GM23338 (cell line): ENCODE results near the gene PBOV1. TPM values are rescaled to one million over a fixed set of nuclear protein-coding genes. Genes with fewer than 3 reads are reported as not detected.

ENCODE experiments used
- ATAC-seq: fragments of 200-7000 bp; cut with Tn5 transposase; 3 replicates; pipeline ENCODE4 v1.9.1; 2020
- DNase-seq: peaks from one replicate; pipeline ENCODE4 v3.0.0-alpha.2; 2015; ENCODE audit warnings: low spot score
- H2AFZ ChIP-seq: fragments of 200-600 bp; sonication (generic); 2 replicates; pipeline ENCODE4 v1.8.0; 2016; ENCODE audit warnings: antibody characterized with exemption, mild to moderate bottlenecking, moderate library complexity
- H3F3A ChIP-seq: fragments of 200-600 bp; sonication (generic); replicated peaks from 2 replicates; pipeline ENCODE4 v1.8.0; 2017; ENCODE audit warnings: antibody characterized with exemption, mixed run types, low read depth
- H3K27ac ChIP-seq: fragments of 200-600 bp; sonication (generic); 2 replicates; pipeline ENCODE4 v1.6.1; 2016; ENCODE audit warnings: low read depth
- H3K27me3 ChIP-seq: fragments of 200-600 bp; sonication (generic); 2 replicates; pipeline ENCODE4 v1.8.0; 2016; ENCODE audit warnings: mild to moderate bottlenecking, mixed run types, moderate library complexity; ENCODE audit not compliant: insufficient read depth
- H3K36me3 ChIP-seq: fragments of 200-600 bp; sonication (generic); 2 replicates; pipeline ENCODE4 v1.8.0; 2016; ENCODE audit warnings: mild to moderate bottlenecking; ENCODE audit not compliant: insufficient read depth
- H3K4me1 ChIP-seq: fragments of 200-600 bp; sonication (generic); 2 replicates; pipeline ENCODE4 v1.8.0; 2016; ENCODE audit warnings: mild to moderate bottlenecking, moderate library complexity; ENCODE audit not compliant: insufficient read depth
- H3K4me2 ChIP-seq: fragments of 200-600 bp; sonication (generic); 2 replicates; pipeline ENCODE4 v1.7.1; 2017; ENCODE audit warnings: mixed run types
- H3K4me3 ChIP-seq: fragments of 200-600 bp; sonication (generic); 2 replicates; pipeline ENCODE4 v1.6.1; 2016; ENCODE audit warnings: mixed run types
- H3K79me2 ChIP-seq: fragments of 200-600 bp; sonication (generic); replicated peaks from 2 replicates; pipeline ENCODE4 v1.8.0; 2017; ENCODE audit warnings: mild to moderate bottlenecking; ENCODE audit not compliant: insufficient read depth
- H3K9me2 ChIP-seq: fragments of 200-600 bp; sonication (generic); 2 replicates; pipeline ENCODE4 v1.8.0; 2017; ENCODE audit not compliant: insufficient read depth
- H4K20me1 ChIP-seq: fragments of 200-600 bp; sonication (generic); replicated peaks from 2 replicates; pipeline ENCODE4 v1.8.0; 2017; ENCODE audit warnings: mild to moderate bottlenecking; ENCODE audit not compliant: insufficient read depth
- H3K27ac Mint-ChIP-seq: 2 replicates; pipeline ENCODE4 v1.8.0; 2020; ENCODE audit warnings: inconsistent platforms, mild to moderate bottlenecking, moderate library complexity, mixed read lengths
- H3K27me3 Mint-ChIP-seq: 3 replicates; pipeline ENCODE4 v1.8.0; 2022; ENCODE audit warnings: low read depth, mild to moderate bottlenecking, moderate library complexity, mixed read lengths, inconsistent platforms; ENCODE audit not compliant: insufficient read depth, poor library complexity
- H3K36me3 Mint-ChIP-seq: 3 replicates; pipeline ENCODE4 v1.8.0; 2021; ENCODE audit warnings: low read depth, mild to moderate bottlenecking, inconsistent platforms, moderate library complexity, mixed read lengths
- H3K4me1 Mint-ChIP-seq: 3 replicates; pipeline ENCODE4 v1.8.0; 2020; ENCODE audit warnings: mild to moderate bottlenecking, inconsistent platforms, mixed read lengths
- H3K4me3 Mint-ChIP-seq: 3 replicates; pipeline ENCODE4 v1.8.0; 2021; ENCODE audit warnings: moderate library complexity, mild to moderate bottlenecking, inconsistent platforms, mixed read lengths
- H3K9me3 Mint-ChIP-seq: 3 replicates; pipeline ENCODE4 v1.8.0; 2020; ENCODE audit warnings: moderate library complexity, mild to moderate bottlenecking, inconsistent platforms, mixed read lengths
- EZH2 ChIP-seq: fragments of 200-600 bp; sonication (generic); IDR thresholded peaks from one replicate; pipeline ENCODE4 v1.8.0; 2017; ENCODE audit warnings: antibody characterized with exemption, mild to moderate bottlenecking, low read depth; ENCODE audit not compliant: unreplicated experiment
- EZH2phosphoT487 ChIP-seq: fragments of 200-600 bp; sonication (generic); IDR thresholded peaks from one replicate; pipeline ENCODE4 v1.8.1; 2018; ENCODE audit warnings: antibody characterized with exemption; ENCODE audit not compliant: unreplicated experiment
- JUNB ChIP-seq: IDR thresholded peaks from one replicate; pipeline ENCODE4 v1.6.1; 2016; ENCODE audit warnings: antibody characterized with exemption; ENCODE audit not compliant: unreplicated experiment
- NANOG ChIP-seq: IDR thresholded peaks from 2 replicates; pipeline ENCODE4 v1.6.1; 2016; ENCODE audit warnings: antibody characterized with exemption, borderline replicate concordance
- POLR2AphosphoS5 ChIP-seq: IDR thresholded peaks from 2 replicates; pipeline ENCODE4 v1.6.1; 2016; ENCODE audit warnings: antibody characterized with exemption, low read depth
- STAT1 ChIP-seq: IDR thresholded peaks from one replicate; pipeline ENCODE4 v1.6.1; 2016; ENCODE audit warnings: antibody characterized with exemption; ENCODE audit not compliant: unreplicated experiment
- ZNF114 ChIP-seq: fragments of 250-450 bp; sonication (Bioruptor Pico); IDR thresholded peaks from 2 replicates; pipeline ENCODE4 v1.5.0; 2020; ENCODE audit warnings: mild to moderate bottlenecking, moderate library complexity
- polyA plus RNA-seq: library from polyadenylated mRNA; unstranded; fragments of >200 nt; fragmentation: Nextera tagmentation; extraction: Ambion mirVana; gene quantifications from 2 replicates; pipeline ENCODE4 v1.2.1, GENCODE V29; 2016
- total RNA-seq: library from RNA; depleted of rRNA; stranded (reverse); fragments of >200 nt; shearing (Covaris generic); gene quantifications from 2 replicates; pipeline ENCODE4 v1.2.3, GENCODE V29; 2014
- TF ChIP-seq, protein P1 (sequence below): IDR thresholded peaks from 2 replicates; pipeline ENCODE4 v1.6.1; 2016; ENCODE audit warnings: antibody characterized with exemption
- TF ChIP-seq, protein P2 (sequence below): fragments of 250-450 bp; sonication (Bioruptor Pico); IDR thresholded peaks from 2 replicates; pipeline ENCODE4 v1.5.0; 2020; ENCODE audit warnings: mild to moderate bottlenecking, moderate library complexity
- TF ChIP-seq, protein P3 (sequence below): IDR thresholded peaks from one replicate; pipeline ENCODE4 v1.6.1; 2018; ENCODE audit warnings: antibody characterized with exemption; ENCODE audit not compliant: unreplicated experiment

PBOV1 gene
- total and polyA plus RNA-seq, 2 experiments from 2014 or later: not detected

DNA sequence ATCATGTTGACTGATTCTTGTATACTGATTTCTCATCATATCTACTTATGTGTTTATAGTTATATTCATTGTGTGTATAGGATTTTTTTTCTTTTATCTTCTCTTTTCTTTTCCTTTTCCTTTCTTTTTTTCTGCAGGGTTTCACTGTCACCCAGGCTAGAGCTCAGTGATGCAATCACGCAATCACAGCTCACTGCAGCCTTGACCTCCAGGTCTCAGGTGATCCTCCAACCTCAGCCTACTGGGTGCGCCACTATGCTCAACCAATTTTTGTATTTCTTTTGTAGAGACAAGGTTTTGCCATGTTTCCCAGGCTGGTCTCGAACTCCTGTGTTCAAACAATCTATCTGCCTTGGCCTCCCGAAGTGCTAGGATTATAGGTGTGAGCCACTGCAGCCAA is 1.6 kb upstream of the PBOV1 start:
- H3K9me3 Mint-ChIP-seq: no peaks in the 10 kb centered on the region
- no peaks in the 10 kb centered on the region for H3K36me3 Mint-ChIP-seq
- Histone ChIP-seq H3K79me2 (no peaks in the 10 kb centered on the region), H3K4me1 (no peaks in the 10 kb centered on the region), H3K36me3 (no peaks in the 10 kb centered on the region), H4K20me1 (no peaks in the 10 kb centered on the region; the same call in 1 of the 2 replicates), H3K27ac (no peak overlapping the region), H3K4me2 (no peak overlapping the region), H3K9me2 (no peaks in the 10 kb centered on the region), H2AFZ (no peak overlapping the region), H3K4me3 (no peak overlapping the region), H3K27me3 (no peaks in the 10 kb centered on the region), H3F3A (no peaks in the 10 kb centered on the region)
- TF ChIP-seq ZNF114 (CRISPR knock-in tag): no peak
- no peak for TF ChIP-seq NANOG
- no peak for TF ChIP-seq EZH2phosphoT487
- TF ChIP-seq, protein P1, sequence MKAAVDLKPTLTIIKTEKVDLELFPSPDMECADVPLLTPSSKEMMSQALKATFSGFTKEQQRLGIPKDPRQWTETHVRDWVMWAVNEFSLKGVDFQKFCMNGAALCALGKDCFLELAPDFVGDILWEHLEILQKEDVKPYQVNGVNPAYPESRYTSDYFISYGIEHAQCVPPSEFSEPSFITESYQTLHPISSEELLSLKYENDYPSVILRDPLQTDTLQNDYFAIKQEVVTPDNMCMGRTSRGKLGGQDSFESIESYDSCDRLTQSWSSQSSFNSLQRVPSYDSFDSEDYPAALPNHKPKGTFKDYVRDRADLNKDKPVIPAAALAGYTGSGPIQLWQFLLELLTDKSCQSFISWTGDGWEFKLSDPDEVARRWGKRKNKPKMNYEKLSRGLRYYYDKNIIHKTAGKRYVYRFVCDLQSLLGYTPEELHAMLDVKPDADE: no peak
- TF ChIP-seq POLR2AphosphoS5: no peak
- TF ChIP-seq, protein P2, sequence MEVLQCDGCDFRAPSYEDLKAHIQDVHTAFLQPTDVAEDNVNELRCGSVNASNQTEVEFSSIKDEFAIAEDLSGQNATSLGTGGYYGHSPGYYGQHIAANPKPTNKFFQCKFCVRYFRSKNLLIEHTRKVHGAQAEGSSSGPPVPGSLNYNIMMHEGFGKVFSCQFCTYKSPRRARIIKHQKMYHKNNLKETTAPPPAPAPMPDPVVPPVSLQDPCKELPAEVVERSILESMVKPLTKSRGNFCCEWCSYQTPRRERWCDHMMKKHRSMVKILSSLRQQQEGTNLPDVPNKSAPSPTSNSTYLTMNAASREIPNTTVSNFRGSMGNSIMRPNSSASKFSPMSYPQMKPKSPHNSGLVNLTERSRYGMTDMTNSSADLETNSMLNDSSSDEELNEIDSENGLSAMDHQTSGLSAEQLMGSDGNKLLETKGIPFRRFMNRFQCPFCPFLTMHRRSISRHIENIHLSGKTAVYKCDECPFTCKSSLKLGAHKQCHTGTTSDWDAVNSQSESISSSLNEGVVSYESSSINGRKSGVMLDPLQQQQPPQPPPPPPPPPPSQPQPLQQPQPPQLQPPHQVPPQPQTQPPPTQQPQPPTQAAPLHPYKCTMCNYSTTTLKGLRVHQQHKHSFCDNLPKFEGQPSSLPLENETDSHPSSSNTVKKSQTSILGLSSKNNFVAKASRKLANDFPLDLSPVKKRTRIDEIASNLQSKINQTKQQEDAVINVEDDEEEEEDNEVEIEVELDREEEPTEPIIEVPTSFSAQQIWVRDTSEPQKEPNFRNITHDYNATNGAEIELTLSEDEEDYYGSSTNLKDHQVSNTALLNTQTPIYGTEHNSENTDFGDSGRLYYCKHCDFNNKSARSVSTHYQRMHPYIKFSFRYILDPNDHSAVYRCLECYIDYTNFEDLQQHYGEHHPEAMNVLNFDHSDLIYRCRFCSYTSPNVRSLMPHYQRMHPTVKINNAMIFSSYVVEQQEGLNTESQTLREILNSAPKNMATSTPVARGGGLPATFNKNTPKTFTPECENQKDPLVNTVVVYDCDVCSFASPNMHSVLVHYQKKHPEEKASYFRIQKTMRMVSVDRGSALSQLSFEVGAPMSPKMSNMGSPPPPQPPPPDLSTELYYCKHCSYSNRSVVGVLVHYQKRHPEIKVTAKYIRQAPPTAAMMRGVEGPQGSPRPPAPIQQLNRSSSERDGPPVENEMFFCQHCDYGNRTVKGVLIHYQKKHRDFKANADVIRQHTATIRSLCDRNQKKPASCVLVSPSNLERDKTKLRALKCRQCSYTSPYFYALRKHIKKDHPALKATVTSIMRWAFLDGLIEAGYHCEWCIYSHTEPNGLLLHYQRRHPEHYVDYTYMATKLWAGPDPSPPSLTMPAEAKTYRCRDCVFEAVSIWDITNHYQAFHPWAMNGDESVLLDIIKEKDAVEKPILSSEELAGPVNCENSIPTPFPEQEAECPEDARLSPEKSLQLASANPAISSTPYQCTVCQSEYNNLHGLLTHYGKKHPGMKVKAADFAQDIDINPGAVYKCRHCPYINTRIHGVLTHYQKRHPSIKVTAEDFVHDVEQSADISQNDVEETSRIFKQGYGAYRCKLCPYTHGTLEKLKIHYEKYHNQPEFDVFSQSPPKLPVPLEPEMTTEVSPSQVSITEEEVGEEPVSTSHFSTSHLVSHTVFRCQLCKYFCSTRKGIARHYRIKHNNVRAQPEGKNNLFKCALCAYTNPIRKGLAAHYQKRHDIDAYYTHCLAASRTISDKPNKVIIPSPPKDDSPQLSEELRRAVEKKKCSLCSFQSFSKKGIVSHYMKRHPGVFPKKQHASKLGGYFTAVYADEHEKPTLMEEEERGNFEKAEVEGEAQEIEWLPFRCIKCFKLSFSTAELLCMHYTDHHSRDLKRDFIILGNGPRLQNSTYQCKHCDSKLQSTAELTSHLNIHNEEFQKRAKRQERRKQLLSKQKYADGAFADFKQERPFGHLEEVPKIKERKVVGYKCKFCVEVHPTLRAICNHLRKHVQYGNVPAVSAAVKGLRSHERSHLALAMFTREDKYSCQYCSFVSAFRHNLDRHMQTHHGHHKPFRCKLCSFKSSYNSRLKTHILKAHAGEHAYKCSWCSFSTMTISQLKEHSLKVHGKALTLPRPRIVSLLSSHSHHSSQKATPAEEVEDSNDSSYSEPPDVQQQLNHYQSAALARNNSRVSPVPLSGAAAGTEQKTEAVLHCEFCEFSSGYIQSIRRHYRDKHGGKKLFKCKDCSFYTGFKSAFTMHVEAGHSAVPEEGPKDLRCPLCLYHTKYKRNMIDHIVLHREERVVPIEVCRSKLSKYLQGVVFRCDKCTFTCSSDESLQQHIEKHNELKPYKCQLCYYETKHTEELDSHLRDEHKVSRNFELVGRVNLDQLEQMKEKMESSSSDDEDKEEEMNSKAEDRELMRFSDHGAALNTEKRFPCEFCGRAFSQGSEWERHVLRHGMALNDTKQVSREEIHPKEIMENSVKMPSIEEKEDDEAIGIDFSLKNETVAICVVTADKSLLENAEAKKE (CRISPR knock-in tag): no peak
- TF ChIP-seq EZH2: no peak
- no peak for TF ChIP-seq JUNB
- TF ChIP-seq, protein P3, sequence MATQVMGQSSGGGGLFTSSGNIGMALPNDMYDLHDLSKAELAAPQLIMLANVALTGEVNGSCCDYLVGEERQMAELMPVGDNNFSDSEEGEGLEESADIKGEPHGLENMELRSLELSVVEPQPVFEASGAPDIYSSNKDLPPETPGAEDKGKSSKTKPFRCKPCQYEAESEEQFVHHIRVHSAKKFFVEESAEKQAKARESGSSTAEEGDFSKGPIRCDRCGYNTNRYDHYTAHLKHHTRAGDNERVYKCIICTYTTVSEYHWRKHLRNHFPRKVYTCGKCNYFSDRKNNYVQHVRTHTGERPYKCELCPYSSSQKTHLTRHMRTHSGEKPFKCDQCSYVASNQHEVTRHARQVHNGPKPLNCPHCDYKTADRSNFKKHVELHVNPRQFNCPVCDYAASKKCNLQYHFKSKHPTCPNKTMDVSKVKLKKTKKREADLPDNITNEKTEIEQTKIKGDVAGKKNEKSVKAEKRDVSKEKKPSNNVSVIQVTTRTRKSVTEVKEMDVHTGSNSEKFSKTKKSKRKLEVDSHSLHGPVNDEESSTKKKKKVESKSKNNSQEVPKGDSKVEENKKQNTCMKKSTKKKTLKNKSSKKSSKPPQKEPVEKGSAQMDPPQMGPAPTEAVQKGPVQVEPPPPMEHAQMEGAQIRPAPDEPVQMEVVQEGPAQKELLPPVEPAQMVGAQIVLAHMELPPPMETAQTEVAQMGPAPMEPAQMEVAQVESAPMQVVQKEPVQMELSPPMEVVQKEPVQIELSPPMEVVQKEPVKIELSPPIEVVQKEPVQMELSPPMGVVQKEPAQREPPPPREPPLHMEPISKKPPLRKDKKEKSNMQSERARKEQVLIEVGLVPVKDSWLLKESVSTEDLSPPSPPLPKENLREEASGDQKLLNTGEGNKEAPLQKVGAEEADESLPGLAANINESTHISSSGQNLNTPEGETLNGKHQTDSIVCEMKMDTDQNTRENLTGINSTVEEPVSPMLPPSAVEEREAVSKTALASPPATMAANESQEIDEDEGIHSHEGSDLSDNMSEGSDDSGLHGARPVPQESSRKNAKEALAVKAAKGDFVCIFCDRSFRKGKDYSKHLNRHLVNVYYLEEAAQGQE: no peak
- TF ChIP-seq STAT1: no peak
- no peak overlapping the region for H3K4me3 Mint-ChIP-seq
- H3K27ac Mint-ChIP-seq: no peak overlapping the region
- H3K27me3 Mint-ChIP-seq: peaks cover 3% of the 10 kb centered on the region
- ATAC-seq (no peak), DNase-seq (no peak)
- peaks cover 13% of the 10 kb centered on the region for H3K4me1 Mint-ChIP-seq
